ENCODE measurements around the gene MYO5A.

GRCh38 chr15:52563501-52564060 is 34.9 kb upstream of the MYO5A start:
- TF ChIP-seq POLR2A (IDR thresholded peaks at IDR 0.05; ENCODE audit: low read length) (no peak), GATA1 (IDR thresholded peaks at IDR 0.05; ENCODE audit: low read depth, low read length) (no peak)

All from erythroblast (primary cell).